GM12873 (cell line): Measurements from ENCODE around the gene RNF151.

Source experiments
- CTCF ChIP-seq: IDR thresholded peaks from 2 replicates; pipeline ENCODE4 v1.5.1; 2012; ENCODE audit warnings: low read depth, mild to moderate bottlenecking, moderate library complexity, low read length, control low read depth; ENCODE audit not compliant: insufficient read depth; ENCODE audit errors: missing control alignments

The RNF151 gene

GRCh38 chr16:1959269-1960039 lies 7.2 kb upstream of the RNF151 start, which contains the start of gene NDUFB10:
Gene NDUFB10, plus strand, starts transcription at chr16:1959538. Its CDS starts 87 bp downstream, at chr16:1959625.
- TF ChIP-seq CTCF, result peak; percentile 74

GRCh38 chr16:1960665-1961630 lies 5.7 kb upstream of the RNF151 start:
- no peak for TF ChIP-seq CTCF

GRCh38 chr16:1961651-1962067 lies 5.0 kb upstream of the RNF151 start:
- no peak for TF ChIP-seq CTCF

- TF ChIP-seq CTCF, result peak; percentile 12
Measured at GRCh38 chr16:1963806-1964505, 2.7 kb upstream of the RNF151 start.

- TF ChIP-seq CTCF, result no peak
Measured at GRCh38 chr16:1964506-1965395, 1.9 kb upstream of the RNF151 start, which contains the start of gene RPS2. Gene RPS2, minus strand, starts transcription at chr16:1964826. Its CDS starts 201 bp downstream, at chr16:1964625.

- TF ChIP-seq CTCF, result no peak
Measured at GRCh38 chr16:1965396-1966001, 1.2 kb upstream of the RNF151 start.
